NB4 (cell line): ENCODE results near the gene TAGLN2.

Experiments used
- MYC ChIP-seq: IDR thresholded peaks from 2 replicates; pipeline ENCODE4 v1.6.1; 2011; ENCODE audit warnings: low read depth, low read length
- POLR2A ChIP-seq: IDR thresholded peaks from 2 replicates; pipeline ENCODE4 v1.6.1; 2011; ENCODE audit warnings: mild to moderate bottlenecking; ENCODE audit not compliant: insufficient read length; ENCODE audit errors: extremely low read depth
- TF ChIP-seq, protein P1 (sequence below): IDR thresholded peaks from one replicate; pipeline ENCODE4 v1.5.1; 2012; ENCODE audit warnings: low read depth, low read length
- TF ChIP-seq, protein P2 (sequence below): IDR thresholded peaks from 2 replicates; pipeline ENCODE4 v1.6.1; 2011; ENCODE audit warnings: low read depth, low read length

DNA sequence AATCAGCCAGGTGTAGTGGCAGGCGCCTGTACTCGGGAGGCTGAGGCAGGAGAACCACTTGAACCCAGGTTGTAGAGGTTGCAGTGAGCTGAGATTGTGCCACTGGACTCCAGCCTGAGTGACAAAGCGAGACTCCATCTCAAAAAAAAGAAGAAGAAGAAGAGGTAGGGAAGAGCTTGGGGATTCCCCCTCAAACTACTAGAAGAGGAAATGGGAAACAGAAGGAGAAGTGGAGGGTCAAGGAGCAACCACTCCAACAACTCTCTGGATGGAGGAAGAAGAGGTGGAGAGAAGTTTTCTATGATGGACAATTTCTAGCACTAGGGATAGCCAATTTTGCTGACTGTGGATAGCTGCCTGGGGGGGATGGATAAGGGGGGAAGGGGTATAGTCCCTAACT, 43.6 kb upstream of the TAGLN2 start:
- TF ChIP-seq, protein P1, sequence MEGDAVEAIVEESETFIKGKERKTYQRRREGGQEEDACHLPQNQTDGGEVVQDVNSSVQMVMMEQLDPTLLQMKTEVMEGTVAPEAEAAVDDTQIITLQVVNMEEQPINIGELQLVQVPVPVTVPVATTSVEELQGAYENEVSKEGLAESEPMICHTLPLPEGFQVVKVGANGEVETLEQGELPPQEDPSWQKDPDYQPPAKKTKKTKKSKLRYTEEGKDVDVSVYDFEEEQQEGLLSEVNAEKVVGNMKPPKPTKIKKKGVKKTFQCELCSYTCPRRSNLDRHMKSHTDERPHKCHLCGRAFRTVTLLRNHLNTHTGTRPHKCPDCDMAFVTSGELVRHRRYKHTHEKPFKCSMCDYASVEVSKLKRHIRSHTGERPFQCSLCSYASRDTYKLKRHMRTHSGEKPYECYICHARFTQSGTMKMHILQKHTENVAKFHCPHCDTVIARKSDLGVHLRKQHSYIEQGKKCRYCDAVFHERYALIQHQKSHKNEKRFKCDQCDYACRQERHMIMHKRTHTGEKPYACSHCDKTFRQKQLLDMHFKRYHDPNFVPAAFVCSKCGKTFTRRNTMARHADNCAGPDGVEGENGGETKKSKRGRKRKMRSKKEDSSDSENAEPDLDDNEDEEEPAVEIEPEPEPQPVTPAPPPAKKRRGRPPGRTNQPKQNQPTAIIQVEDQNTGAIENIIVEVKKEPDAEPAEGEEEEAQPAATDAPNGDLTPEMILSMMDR, result no peak
- TF ChIP-seq MYC (no peak), POLR2A (no peak)
- TF ChIP-seq, protein P2, sequence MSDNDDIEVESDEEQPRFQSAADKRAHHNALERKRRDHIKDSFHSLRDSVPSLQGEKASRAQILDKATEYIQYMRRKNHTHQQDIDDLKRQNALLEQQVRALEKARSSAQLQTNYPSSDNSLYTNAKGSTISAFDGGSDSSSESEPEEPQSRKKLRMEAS, result no peak
